ENCODE results near the gene MOV10. TPM values are rescaled to one million over a fixed set of nuclear protein-coding genes. Genes with fewer than 3 reads are reported as not detected.
A peak's percentile ranks its signal among the peaks of the same experiment; 100 is the strongest.

The MOV10 gene
- total and polyA plus RNA-seq, 9 of the 15 experiments (the other 6 are each of a cell fraction or from before 2014, with no cell fraction given) = 16.7 to 105 (median 49.5) TPM

- no peak for TF ChIP-seq GATA2 (CRISPR knock-in tag; IDR thresholded peaks at IDR 0.05)
- TF ChIP-seq BCLAF1 (IDR thresholded peaks at IDR 0.05; ENCODE audit: borderline replicate concordance in 1 of 2, control insufficient read depth in 1 of 2, low read depth in 2 of 2, low read length in 1 of 2) = no peak
- TF ChIP-seq ZNF324 (CRISPR knock-in tag; IDR thresholded peaks at IDR 0.05) = no peak
- no peak for TF ChIP-seq KDM1A (IDR thresholded peaks at IDR 0.05)
- no peak for TF ChIP-seq HDGF (IDR thresholded peaks at IDR 0.05)
- no peak for TF ChIP-seq THRB (CRISPR knock-in tag; conservative IDR thresholded peaks at IDR 0.05)
- peak in 1 of 2 experiments; percentile 81; a peak in 1 of 4 replicates for TF ChIP-seq MLX (CRISPR knock-in tag; conservative IDR thresholded peaks at IDR 0.05)
- no peak for TF ChIP-seq ZNF316 (IDR thresholded peaks at IDR 0.05)
- TF ChIP-seq ZBTB7A (IDR thresholded peaks at IDR 0.05; ENCODE audit: borderline replicate concordance, control insufficient read depth, low read depth, low read length) = peak; percentile 97
- TF ChIP-seq RCOR1 (IDR thresholded peaks at IDR 0.05; ENCODE audit: borderline replicate concordance in 1 of 2, low read depth in 2 of 2, low read length in 2 of 2) = no peak
- peak; percentile 18 for TF ChIP-seq ZBTB1 (CRISPR knock-in tag; IDR thresholded peaks at IDR 0.05; ENCODE audit: borderline replicate concordance, low read depth)
- TF ChIP-seq RAD21 (CRISPR knock-in tag; conservative IDR thresholded peaks at IDR 0.05 in 1 of 2, IDR thresholded peaks at IDR 0.05 in 1 of 2) = peak in 1 of 2 experiments; percentile 39; a peak in 2 of 4 replicates
- peak; percentile 36; the same call in 1 of the 2 replicates for TF ChIP-seq CHD2 (IDR thresholded peaks at IDR 0.05; ENCODE audit: low read depth, low read length)
- peak; percentile 77 for TF ChIP-seq ILF3 (IDR thresholded peaks at IDR 0.05; ENCODE audit: borderline replicate concordance)
- TF ChIP-seq ZNF561 (CRISPR knock-in tag; conservative IDR thresholded peaks at IDR 0.05) = no peak
- TF ChIP-seq PHB2 (IDR thresholded peaks at IDR 0.05; ENCODE audit: low read depth) = no peak
- no peak for TF ChIP-seq PRPF4 (IDR thresholded peaks at IDR 0.05; ENCODE audit: insufficient read depth, low read depth, low read length, poor library complexity, severe bottlenecking)
- TF ChIP-seq RBFOX2 (IDR thresholded peaks at IDR 0.05; ENCODE audit: low read depth, low read length) = peak; percentile 88
- TF ChIP-seq CEBPG (CRISPR knock-in tag; IDR thresholded peaks at IDR 0.05) = no peak; the same call in 1 of the 2 replicates
- no peak for TF ChIP-seq CEBPG (tag; conservative IDR thresholded peaks at IDR 0.05 in 1 of 2, IDR thresholded peaks at IDR 0.05 in 1 of 2)
- no peak for TF ChIP-seq BRD9 (IDR thresholded peaks at IDR 0.05; ENCODE audit: low read depth, partially characterized antibody)
- TF ChIP-seq RFX7 (CRISPR knock-in tag; IDR thresholded peaks at IDR 0.05) = no peak
- no peak for TF ChIP-seq SMARCC2 (IDR thresholded peaks at IDR 0.05; ENCODE audit: low read depth)
- no peak for TF ChIP-seq POLR2B (IDR thresholded peaks at IDR 0.05; ENCODE audit: low read depth, partially characterized antibody)
These were observed 698 bp downstream of the MOV10 start (continued) for GRCh38 chr1:112674986-112675727.
